GM12864 (cell line): ENCODE measurements around the gene ABCG1.

Experiments
- DNase-seq: peaks from one replicate; pipeline ENCODE4 v3.0.0-alpha.2; 2011; ENCODE audit warnings: low read depth
- H3K4me3 ChIP-seq: 2 replicates; pipeline ENCODE4 v1.5.1; 2011; ENCODE audit warnings: mild to moderate bottlenecking, low read depth, low read length, control low read depth
- TF ChIP-seq, protein P1 (sequence below): IDR thresholded peaks from 2 replicates; pipeline ENCODE4 v1.5.1; 2011; ENCODE audit warnings: low read depth, mild to moderate bottlenecking, moderate library complexity, low read length, control low read depth, inconsistent platforms; ENCODE audit errors: missing control alignments

ABCG1 gene

DNA sequence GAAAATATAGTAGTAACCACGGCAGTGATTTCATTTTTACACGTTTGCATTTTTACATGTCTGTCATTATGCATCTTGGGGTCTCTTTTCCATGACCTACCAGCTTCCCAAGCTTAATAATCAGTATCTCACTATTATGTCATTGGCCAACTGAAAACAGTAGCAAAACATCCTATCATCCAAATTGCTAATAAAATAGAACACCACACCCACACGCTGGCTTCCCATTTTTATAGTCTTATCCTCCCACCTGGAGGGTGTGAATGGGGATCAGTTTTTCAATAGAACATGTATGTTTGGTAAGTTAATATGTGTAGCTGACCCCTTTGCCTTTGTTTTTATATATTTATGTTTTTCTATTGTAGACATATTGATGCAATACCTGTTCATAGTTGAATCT, 84.5 kb downstream of the ABCG1 start:
- TF ChIP-seq, protein P1, sequence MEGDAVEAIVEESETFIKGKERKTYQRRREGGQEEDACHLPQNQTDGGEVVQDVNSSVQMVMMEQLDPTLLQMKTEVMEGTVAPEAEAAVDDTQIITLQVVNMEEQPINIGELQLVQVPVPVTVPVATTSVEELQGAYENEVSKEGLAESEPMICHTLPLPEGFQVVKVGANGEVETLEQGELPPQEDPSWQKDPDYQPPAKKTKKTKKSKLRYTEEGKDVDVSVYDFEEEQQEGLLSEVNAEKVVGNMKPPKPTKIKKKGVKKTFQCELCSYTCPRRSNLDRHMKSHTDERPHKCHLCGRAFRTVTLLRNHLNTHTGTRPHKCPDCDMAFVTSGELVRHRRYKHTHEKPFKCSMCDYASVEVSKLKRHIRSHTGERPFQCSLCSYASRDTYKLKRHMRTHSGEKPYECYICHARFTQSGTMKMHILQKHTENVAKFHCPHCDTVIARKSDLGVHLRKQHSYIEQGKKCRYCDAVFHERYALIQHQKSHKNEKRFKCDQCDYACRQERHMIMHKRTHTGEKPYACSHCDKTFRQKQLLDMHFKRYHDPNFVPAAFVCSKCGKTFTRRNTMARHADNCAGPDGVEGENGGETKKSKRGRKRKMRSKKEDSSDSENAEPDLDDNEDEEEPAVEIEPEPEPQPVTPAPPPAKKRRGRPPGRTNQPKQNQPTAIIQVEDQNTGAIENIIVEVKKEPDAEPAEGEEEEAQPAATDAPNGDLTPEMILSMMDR = no peak
- H3K4me3 ChIP-seq = no peak overlapping the region
- no peak for DNase-seq

DNA sequence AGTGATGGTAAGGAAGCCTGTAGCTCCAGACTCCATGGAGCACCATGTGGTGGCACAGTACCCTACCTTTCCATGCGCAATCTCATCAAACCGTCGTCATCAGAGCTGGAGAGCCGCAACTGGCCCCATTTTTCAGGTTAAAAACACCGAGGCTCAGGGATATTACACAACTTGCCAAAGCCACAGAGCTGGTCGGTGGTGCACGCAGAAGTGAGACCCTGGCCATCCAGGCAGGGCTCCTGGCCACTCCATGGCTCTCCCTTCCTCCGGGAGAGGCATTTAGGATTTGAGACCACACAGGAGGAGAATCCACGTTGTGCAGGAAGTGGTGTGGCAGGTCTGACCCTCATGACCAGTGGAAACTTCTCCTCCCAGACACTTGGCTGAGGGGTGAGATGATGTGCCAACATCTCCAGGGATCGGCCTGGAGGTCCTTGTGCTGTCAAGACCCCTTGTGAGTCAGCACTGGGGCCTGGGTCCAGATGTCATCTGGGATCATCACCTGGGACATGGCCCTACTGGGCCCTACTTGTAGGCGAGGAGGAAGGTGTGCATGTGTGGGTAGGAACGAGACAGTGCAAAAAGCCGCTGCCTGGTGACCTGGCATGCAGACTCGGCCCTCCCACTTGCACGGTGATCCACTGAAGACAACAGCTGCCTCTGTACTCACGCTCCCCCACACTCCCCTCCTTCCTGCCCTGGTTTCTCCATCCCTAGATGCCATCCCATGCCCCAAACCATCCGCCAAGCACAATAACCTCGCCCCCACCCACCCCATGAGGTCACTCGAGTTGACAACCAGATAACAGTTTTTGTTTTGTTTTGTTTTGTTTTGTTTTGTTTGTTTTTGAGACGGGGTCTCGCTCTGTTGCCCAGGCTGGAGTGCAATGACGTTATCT, 85.9 kb downstream of the ABCG1 start:
- TF ChIP-seq, protein P1 = no peak
- no peak for DNase-seq
- no peak overlapping the region for H3K4me3 ChIP-seq

GRCh38 chr21:42305707-42306147, 86.8 kb downstream of the ABCG1 start:
- TF ChIP-seq, protein P1 = no peak
- no peak for DNase-seq
- H3K4me3 ChIP-seq = no peak overlapping the region

GRCh38 chr21:42306366-42307035, 87.6 kb downstream of the ABCG1 start:
- no peak for DNase-seq
- TF ChIP-seq, protein P1 = no peak
- no peak overlapping the region for H3K4me3 ChIP-seq

- H3K4me3 ChIP-seq = no peak overlapping the region
- no peak for DNase-seq
- TF ChIP-seq, protein P1 = no peak
Observed at GRCh38 chr21:42307106-42307505, 88.2 kb downstream of the ABCG1 start.

DNA sequence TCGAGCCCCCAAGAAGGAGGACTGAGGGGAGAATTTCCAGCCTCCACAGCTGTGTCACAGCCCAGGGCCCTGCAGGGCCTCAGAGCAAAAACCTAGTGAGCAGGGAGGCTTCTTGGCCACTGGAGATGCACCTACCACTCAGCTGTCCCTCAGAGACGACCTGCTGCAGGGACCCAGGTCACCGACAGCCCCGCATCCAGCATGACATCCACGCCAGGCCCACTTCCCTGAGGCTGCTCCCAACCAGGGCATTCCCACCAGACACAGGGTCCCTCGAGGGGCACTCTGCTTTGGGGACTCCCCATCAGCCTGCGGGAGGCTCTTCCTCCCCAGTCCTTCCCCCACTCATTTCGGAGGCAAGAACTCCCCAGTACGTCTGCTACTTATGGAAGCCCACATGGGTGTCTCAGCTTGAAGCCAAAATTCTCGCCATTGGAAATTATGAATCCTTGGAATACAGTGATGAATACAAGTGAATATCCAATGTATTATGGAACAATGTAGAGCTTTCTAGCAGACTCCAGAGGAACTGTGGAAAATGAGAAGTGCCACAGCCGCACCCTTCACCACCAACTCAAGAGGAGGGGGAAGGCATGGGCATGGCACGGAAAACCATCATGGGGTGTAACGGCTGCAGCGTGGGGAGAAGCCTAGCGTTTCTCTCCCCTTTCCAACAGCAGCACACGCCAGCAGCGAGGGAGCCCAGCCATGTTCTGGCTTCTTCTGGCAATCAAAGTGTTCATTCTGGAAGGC, 89.4 kb downstream of the ABCG1 start:
- DNase-seq = no peak
- H3K4me3 ChIP-seq = no peak overlapping the region
- TF ChIP-seq, protein P1 = no peak
